HCT116 (cell line): ENCODE results near the gene ZNF438.

Experiments
- CTCF ChIP-seq, 3 experiments: fragments of 200-600 bp in 1 of 3; sonication (generic) in 1 of 3; IDR thresholded peaks in 2 of 3; conservative IDR thresholded peaks in 1 of 3; 2 replicates each; pipeline ENCODE4 v1.5.1; 2012 to 2017; ENCODE audit warnings: low read depth in 2 of 3, low read length in 2 of 3, antibody characterized with exemption in 1 of 3, borderline replicate concordance in 1 of 3, control low read depth in 1 of 3, mild to moderate bottlenecking in 1 of 3, mixed read lengths in 1 of 3, mixed run types in 1 of 3, moderate library complexity in 1 of 3; ENCODE audit not compliant: insufficient read depth in 1 of 3
- EGR1 ChIP-seq: IDR thresholded peaks from 2 replicates; pipeline ENCODE4 v1.6.1; 2012; ENCODE audit warnings: low read depth
- JUND ChIP-seq: IDR thresholded peaks from 2 replicates; pipeline ENCODE4 v1.6.1; 2012
- TCF7L2 ChIP-seq: IDR thresholded peaks from 2 replicates; pipeline ENCODE4 v1.7.0; 2011; ENCODE audit warnings: borderline replicate concordance, inconsistent platforms; ENCODE audit not compliant: insufficient read depth, insufficient read length; ENCODE audit errors: extremely low read depth
- YY1 ChIP-seq: IDR thresholded peaks from 2 replicates; pipeline ENCODE4 v1.6.1; 2011; ENCODE audit warnings: low read length, low read depth, moderate library complexity, mild to moderate bottlenecking; ENCODE audit not compliant: insufficient replicate concordance; ENCODE audit errors: extremely low read depth
- ZBTB33 ChIP-seq: IDR thresholded peaks from 2 replicates; pipeline ENCODE4 v1.6.1; 2011; ENCODE audit warnings: mild to moderate bottlenecking, low read length, moderate library complexity; ENCODE audit not compliant: insufficient replicate concordance; ENCODE audit errors: extremely low read depth
- TF ChIP-seq, protein P1 (sequence below): IDR thresholded peaks from 2 replicates; pipeline ENCODE4 v1.6.1; 2012; ENCODE audit warnings: low read depth

DNA sequence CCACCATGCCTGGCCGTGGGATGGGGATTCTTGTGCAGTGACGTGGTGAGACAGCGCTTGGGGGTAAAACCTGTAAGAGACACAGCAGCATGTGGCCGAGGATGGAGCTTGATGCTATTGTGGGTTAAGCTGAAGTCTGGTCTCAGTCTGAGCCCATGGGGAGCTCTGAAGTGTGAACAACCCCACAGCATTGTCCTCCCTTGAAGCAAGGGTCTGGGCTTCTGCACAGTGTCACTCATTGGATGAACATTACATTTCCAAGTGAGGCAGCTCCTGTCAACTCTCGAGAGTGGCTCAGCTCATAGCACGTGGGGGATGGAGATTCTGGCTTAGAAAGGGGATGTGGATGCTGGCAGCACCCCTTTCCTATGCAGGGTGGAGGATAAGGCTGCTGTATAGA, 32.2 kb upstream of the ZNF438 start:
- TF ChIP-seq, protein P1, sequence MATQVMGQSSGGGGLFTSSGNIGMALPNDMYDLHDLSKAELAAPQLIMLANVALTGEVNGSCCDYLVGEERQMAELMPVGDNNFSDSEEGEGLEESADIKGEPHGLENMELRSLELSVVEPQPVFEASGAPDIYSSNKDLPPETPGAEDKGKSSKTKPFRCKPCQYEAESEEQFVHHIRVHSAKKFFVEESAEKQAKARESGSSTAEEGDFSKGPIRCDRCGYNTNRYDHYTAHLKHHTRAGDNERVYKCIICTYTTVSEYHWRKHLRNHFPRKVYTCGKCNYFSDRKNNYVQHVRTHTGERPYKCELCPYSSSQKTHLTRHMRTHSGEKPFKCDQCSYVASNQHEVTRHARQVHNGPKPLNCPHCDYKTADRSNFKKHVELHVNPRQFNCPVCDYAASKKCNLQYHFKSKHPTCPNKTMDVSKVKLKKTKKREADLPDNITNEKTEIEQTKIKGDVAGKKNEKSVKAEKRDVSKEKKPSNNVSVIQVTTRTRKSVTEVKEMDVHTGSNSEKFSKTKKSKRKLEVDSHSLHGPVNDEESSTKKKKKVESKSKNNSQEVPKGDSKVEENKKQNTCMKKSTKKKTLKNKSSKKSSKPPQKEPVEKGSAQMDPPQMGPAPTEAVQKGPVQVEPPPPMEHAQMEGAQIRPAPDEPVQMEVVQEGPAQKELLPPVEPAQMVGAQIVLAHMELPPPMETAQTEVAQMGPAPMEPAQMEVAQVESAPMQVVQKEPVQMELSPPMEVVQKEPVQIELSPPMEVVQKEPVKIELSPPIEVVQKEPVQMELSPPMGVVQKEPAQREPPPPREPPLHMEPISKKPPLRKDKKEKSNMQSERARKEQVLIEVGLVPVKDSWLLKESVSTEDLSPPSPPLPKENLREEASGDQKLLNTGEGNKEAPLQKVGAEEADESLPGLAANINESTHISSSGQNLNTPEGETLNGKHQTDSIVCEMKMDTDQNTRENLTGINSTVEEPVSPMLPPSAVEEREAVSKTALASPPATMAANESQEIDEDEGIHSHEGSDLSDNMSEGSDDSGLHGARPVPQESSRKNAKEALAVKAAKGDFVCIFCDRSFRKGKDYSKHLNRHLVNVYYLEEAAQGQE: no peak
- no peak for TF ChIP-seq ZBTB33
- TF ChIP-seq YY1: no peak
- no peak for TF ChIP-seq CTCF (IDR thresholded peaks at IDR 0.05 in 2 of 3, conservative IDR thresholded peaks at IDR 0.05 in 1 of 3; ENCODE audit: borderline replicate concordance in 1 of 3, insufficient read depth in 1 of 3, low read depth in 2 of 3, low read length in 2 of 3)
- no peak for TF ChIP-seq TCF7L2
- no peak for TF ChIP-seq JUND
- TF ChIP-seq EGR1: no peak
